Neural cell (in vitro differentiated cells): ENCODE data around the gene TDG. TPM values are rescaled to one million over a fixed set of nuclear protein-coding genes. Genes with fewer than 3 reads are reported as not detected.

Source experiments
- H2AFZ ChIP-seq: fragments of 200-600, 300-800 bp; sonication (generic), shearing (Covaris generic); 2 replicates; pipeline ENCODE4 v1.6.0; 2014; ENCODE audit warnings: low read depth, mild to moderate bottlenecking, antibody characterized with exemption, low read length, moderate library complexity
- H3F3A ChIP-seq: fragments of 200-600 bp; shearing (Covaris generic); 2 replicates; pipeline ENCODE4 v1.6.1; 2016; ENCODE audit warnings: mild to moderate bottlenecking, moderate library complexity, mixed read lengths, antibody characterized with exemption, low read length; ENCODE audit not compliant: insufficient read depth, poor library complexity, severe bottlenecking
- H3K27ac ChIP-seq: fragments of 200-600, 300-800 bp; sonication (generic), shearing (Covaris generic); 2 replicates; pipeline ENCODE4 v1.5.1; 2014; ENCODE audit warnings: mild to moderate bottlenecking, low read length, moderate library complexity
- H3K27me3 ChIP-seq: fragments of 300-800, 200-600 bp; sonication (generic), shearing (Covaris generic); 2 replicates; pipeline ENCODE4 v1.6.0; 2014; ENCODE audit warnings: mild to moderate bottlenecking, low read depth, low read length, moderate library complexity; ENCODE audit not compliant: insufficient read depth
- H3K36me3 ChIP-seq: fragments of 300-800, 200-600 bp; sonication (generic), shearing (Covaris generic); 2 replicates; pipeline ENCODE4 v1.5.1; 2014; ENCODE audit warnings: mild to moderate bottlenecking, antibody characterized with exemption, low read length, moderate library complexity; ENCODE audit not compliant: insufficient read depth
- H3K4me2 ChIP-seq: fragments of 300-800, 200-600 bp; sonication (generic), shearing (Covaris generic); 2 replicates; pipeline ENCODE4 v1.6.0; 2014; ENCODE audit warnings: mild to moderate bottlenecking, low read length
- H3K4me3 ChIP-seq: fragments of 300-800, 200-600 bp; sonication (generic), shearing (Covaris generic); 2 replicates; pipeline ENCODE4 v1.5.1; 2014; ENCODE audit warnings: mild to moderate bottlenecking, low read length, moderate library complexity
- H3K79me2 ChIP-seq: fragments of 200-600 bp; shearing (Covaris generic); replicated peaks from 2 replicates; pipeline ENCODE4 v1.6.0; 2014; ENCODE audit warnings: mild to moderate bottlenecking, low read length, moderate library complexity; ENCODE audit not compliant: insufficient read depth
- H3K9ac ChIP-seq: fragments of 300-800, 200-600 bp; sonication (generic), shearing (Covaris generic); 2 replicates; pipeline ENCODE4 v1.6.1; 2016; ENCODE audit warnings: mild to moderate bottlenecking, low read length, mixed read lengths
- H3K9me2 ChIP-seq: fragments of 200-600 bp; shearing (Covaris generic); 2 replicates; pipeline ENCODE4 v1.6.1; 2016; ENCODE audit warnings: mild to moderate bottlenecking, low read length, mixed read lengths; ENCODE audit not compliant: insufficient read depth
- H3K9me3 ChIP-seq: fragments of 200-600, 300-800 bp; sonication (generic), shearing (Covaris generic); 2 replicates; pipeline ENCODE4 v1.6.1; 2016; ENCODE audit warnings: mild to moderate bottlenecking, mixed run types, low read length, moderate library complexity, mixed read lengths
- H4K20me1 ChIP-seq: fragments of 200-600 bp; shearing (Covaris generic); 2 replicates; pipeline ENCODE4 v1.6.1; 2016; ENCODE audit warnings: mild to moderate bottlenecking, mixed run types; ENCODE audit not compliant: insufficient read depth
- EP300 ChIP-seq: fragments of 450-650 bp; conservative IDR thresholded peaks from 2 replicates; pipeline ENCODE4 v1.6.1; 2014; ENCODE audit warnings: antibody characterized with exemption, mild to moderate bottlenecking, moderate library complexity; ENCODE audit not compliant: poor library complexity, severe bottlenecking
- EZH2 ChIP-seq: fragments of 200-600, 300-800 bp; shearing (Covaris generic), sonication (generic); IDR thresholded peaks from 2 replicates; pipeline ENCODE4 v1.6.1; 2014; ENCODE audit warnings: antibody characterized with exemption, low read length, borderline replicate concordance, mild to moderate bottlenecking; ENCODE audit not compliant: insufficient read depth, poor library complexity, severe bottlenecking
- MXI1 ChIP-seq: fragments of 450-650 bp; conservative IDR thresholded peaks from 2 replicates; pipeline ENCODE4 v1.6.1; 2014; ENCODE audit warnings: antibody characterized with exemption, mild to moderate bottlenecking; ENCODE audit not compliant: poor library complexity, severe bottlenecking
- POLR2AphosphoS5 ChIP-seq: IDR thresholded peaks from 2 replicates; pipeline ENCODE4 v1.6.1; 2012
- RAD21 ChIP-seq: fragments of 450-650 bp; conservative IDR thresholded peaks from 2 replicates; pipeline ENCODE4 v1.6.1; 2014; ENCODE audit warnings: antibody characterized with exemption, mild to moderate bottlenecking, moderate library complexity
- REST ChIP-seq: IDR thresholded peaks from 2 replicates; pipeline ENCODE4 v1.6.1; 2012; ENCODE audit warnings: borderline replicate concordance
- SMC3 ChIP-seq: fragments of 450-650 bp; conservative IDR thresholded peaks from 2 replicates; pipeline ENCODE4 v1.6.1; 2014; ENCODE audit warnings: antibody characterized with exemption, mild to moderate bottlenecking, moderate library complexity; ENCODE audit not compliant: poor library complexity
- TAF1 ChIP-seq: IDR thresholded peaks from 2 replicates; pipeline ENCODE4 v1.6.1; 2012; ENCODE audit warnings: low read depth
- polyA plus RNA-seq: library from polyadenylated mRNA; depleted of rRNA; stranded (reverse); fragments of >200 nt; gene quantifications from 2 replicates; pipeline ENCODE4 v1.2.3, GENCODE V29; 2014
- TF ChIP-seq, protein P1 (sequence below): fragments of 450-650 bp; IDR thresholded peaks from 2 replicates; pipeline ENCODE4 v1.5.1; 2014; ENCODE audit warnings: antibody characterized with exemption, mild to moderate bottlenecking, moderate library complexity; ENCODE audit not compliant: poor library complexity, severe bottlenecking

Gene TDG
- polyA plus RNA-seq, 1 donor from 2014 or later = 128 TPM

DNA sequence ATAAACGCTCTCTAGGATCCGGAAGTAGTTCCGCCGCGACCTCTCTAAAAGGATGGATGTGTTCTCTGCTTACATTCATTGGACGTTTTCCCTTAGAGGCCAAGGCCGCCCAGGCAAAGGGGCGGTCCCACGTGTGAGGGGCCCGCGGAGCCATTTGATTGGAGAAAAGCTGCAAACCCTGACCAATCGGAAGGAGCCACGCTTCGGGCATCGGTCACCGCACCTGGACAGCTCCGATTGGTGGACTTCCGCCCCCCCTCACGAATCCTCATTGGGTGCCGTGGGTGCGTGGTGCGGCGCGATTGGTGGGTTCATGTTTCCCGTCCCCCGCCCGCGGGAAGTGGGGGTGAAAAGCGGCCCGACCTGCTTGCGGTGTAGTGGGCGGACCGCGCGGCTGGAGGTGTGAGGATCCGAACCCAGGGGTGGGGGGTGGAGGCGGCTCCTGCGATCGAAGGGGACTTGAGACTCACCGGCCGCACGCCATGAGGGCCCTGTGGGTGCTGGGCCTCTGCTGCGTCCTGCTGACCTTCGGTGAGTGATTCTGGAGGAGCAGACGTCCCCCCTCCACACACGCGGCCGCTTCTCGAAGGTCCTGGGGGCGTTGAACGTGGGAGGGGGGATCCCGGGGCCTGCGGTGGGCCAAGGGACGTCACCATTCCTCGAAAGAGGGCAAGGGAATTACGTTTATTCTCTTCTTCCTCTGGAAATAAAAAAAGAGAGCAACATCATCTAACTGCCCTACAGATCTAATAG is 35.5 kb upstream of the TDG start, which contains the start of gene HSP90B1:
TSS of gene HSP90B1 (plus strand) at position 377 of the 753 bp plus-strand sequence. CDS start at position 483, 106 bp downstream.
- Histone ChIP-seq H3K9me2 (no peaks in the 10 kb centered on the region), H3K9me3 (no peaks in the 10 kb centered on the region), H3K27ac (peak within 1 kb of the TSS; percentile 96), H3K9ac (peak within 1 kb of the TSS; percentile 92), H3F3A (no peaks in the 10 kb centered on the region), H3K4me3 (peak within 1 kb of the TSS; percentile 95), H2AFZ (peak within 1 kb of the TSS; percentile 99), H3K4me2 (peak within 1 kb of the TSS; percentile 100), H3K27me3 (no peaks in the 10 kb centered on the region), H4K20me1 (no peaks in the 10 kb centered on the region), H3K36me3 (no peaks in the 10 kb centered on the region), H3K79me2 (peaks cover 43% of the 10 kb centered on the region)
- TF ChIP-seq SMC3 (no peak), EP300 (peak; percentile 42), POLR2AphosphoS5 (peak; percentile 93), TAF1 (peak; percentile 65), REST (peak; percentile 82), EZH2 (no peak), MXI1 (peak; percentile 87), RAD21 (peak; percentile 52)
- TF ChIP-seq, protein P1, sequence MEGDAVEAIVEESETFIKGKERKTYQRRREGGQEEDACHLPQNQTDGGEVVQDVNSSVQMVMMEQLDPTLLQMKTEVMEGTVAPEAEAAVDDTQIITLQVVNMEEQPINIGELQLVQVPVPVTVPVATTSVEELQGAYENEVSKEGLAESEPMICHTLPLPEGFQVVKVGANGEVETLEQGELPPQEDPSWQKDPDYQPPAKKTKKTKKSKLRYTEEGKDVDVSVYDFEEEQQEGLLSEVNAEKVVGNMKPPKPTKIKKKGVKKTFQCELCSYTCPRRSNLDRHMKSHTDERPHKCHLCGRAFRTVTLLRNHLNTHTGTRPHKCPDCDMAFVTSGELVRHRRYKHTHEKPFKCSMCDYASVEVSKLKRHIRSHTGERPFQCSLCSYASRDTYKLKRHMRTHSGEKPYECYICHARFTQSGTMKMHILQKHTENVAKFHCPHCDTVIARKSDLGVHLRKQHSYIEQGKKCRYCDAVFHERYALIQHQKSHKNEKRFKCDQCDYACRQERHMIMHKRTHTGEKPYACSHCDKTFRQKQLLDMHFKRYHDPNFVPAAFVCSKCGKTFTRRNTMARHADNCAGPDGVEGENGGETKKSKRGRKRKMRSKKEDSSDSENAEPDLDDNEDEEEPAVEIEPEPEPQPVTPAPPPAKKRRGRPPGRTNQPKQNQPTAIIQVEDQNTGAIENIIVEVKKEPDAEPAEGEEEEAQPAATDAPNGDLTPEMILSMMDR = no peak

GRCh38 chr12:103930787-103931735 is 34.6 kb upstream of the TDG start:
- Histone ChIP-seq H3K27me3 (no peaks in the 10 kb centered on the region), H3K36me3 (no peaks in the 10 kb centered on the region), H2AFZ (no peak overlapping the region), H3F3A (no peaks in the 10 kb centered on the region), H3K9me2 (no peaks in the 10 kb centered on the region), H3K9me3 (no peaks in the 10 kb centered on the region), H3K4me2 (peak overlapping the region; percentile 98), H3K9ac (peak overlapping the region; percentile 84), H3K4me3 (peak overlapping the region; percentile 95), H3K27ac (peak overlapping the region; percentile 75), H3K79me2 (peaks cover 47% of the 10 kb centered on the region), H4K20me1 (no peaks in the 10 kb centered on the region)
- TF ChIP-seq MXI1 (peak; percentile 31), EP300 (no peak)
